Skin of body (tissue), 2 donors: ENCODE measurements around the gene ADGRV1. TPM values are rescaled to one million over a fixed set of nuclear protein-coding genes. Genes with fewer than 3 reads are reported as not detected.
"Not testable (repeated sequence)": the region's sequence is repeated elsewhere in the genome, so short reads cannot be mapped to it uniquely, and the experiment has no call there.

Source experiments
- DNase-seq: peaks from one replicate; lab custom pipeline; 2025; lab: John Stamatoyannopoulos, UW
- total RNA-seq: library from RNA; depleted of rRNA; stranded (reverse); fragments of >200 nt; gene quantifications from one replicate; pipeline ENCODE4 v1.2.3, GENCODE V29; 2014

Gene ADGRV1
- total RNA-seq, 1 donor from 2014 or later: 11.2 TPM

GRCh38 chr5:90809311-90810056, 250.9 kb downstream of the ADGRV1 start:
- DNase-seq: no peak

GRCh38 chr5:90810211-90810610, 251.6 kb downstream of the ADGRV1 start:
- DNase-seq: no peak

- no peak for DNase-seq
Observed at GRCh38 chr5:90813392-90813791, 254.8 kb downstream of the ADGRV1 start.

- not testable (repeated sequence) for DNase-seq
Observed at GRCh38 chr5:90822062-90822461, 263.5 kb downstream of the ADGRV1 start.

- no peak for DNase-seq
Observed at GRCh38 chr5:90824436-90824835, 265.8 kb downstream of the ADGRV1 start.

- DNase-seq: no peak
Observed at GRCh38 chr5:90830058-90830457, 271.5 kb downstream of the ADGRV1 start.

- no peak for DNase-seq
Observed at GRCh38 chr5:90833753-90834152, 275.2 kb downstream of the ADGRV1 start.

- no peak for DNase-seq
Observed at GRCh38 chr5:90834711-90835110, 276.1 kb downstream of the ADGRV1 start.

- no peak for DNase-seq
Observed at GRCh38 chr5:90843443-90843842, 284.8 kb downstream of the ADGRV1 start.

GRCh38 chr5:90844931-90845330, 286.3 kb downstream of the ADGRV1 start:
- DNase-seq: no peak

- DNase-seq: no peak
Observed at GRCh38 chr5:90845723-90846554, 287.3 kb downstream of the ADGRV1 start.

- not testable (repeated sequence) for DNase-seq
Observed at GRCh38 chr5:90847606-90848005, 289.0 kb downstream of the ADGRV1 start.

GRCh38 chr5:90849939-90850338, 291.3 kb downstream of the ADGRV1 start:
- no peak for DNase-seq

GRCh38 chr5:90852531-90852930, 293.9 kb downstream of the ADGRV1 start:
- DNase-seq: no peak

- no peak for DNase-seq
Observed at GRCh38 chr5:90853750-90854149, 295.2 kb downstream of the ADGRV1 start.

GRCh38 chr5:90854169-90854568, 295.6 kb downstream of the ADGRV1 start:
- DNase-seq: peak; percentile 4

GRCh38 chr5:90855296-90856010, 296.9 kb downstream of the ADGRV1 start:
- no peak for DNase-seq

- DNase-seq: no peak
Observed at GRCh38 chr5:90861843-90862586, 303.4 kb downstream of the ADGRV1 start.

GRCh38 chr5:90865180-90865579, 306.6 kb downstream of the ADGRV1 start:
- DNase-seq: no peak

- peak; percentile 22 for DNase-seq
Observed at GRCh38 chr5:90866333-90866732, 307.7 kb downstream of the ADGRV1 start.
